HCEC 1CT (cell line): ENCODE measurements around the gene LATS1.

ENCODE experiments used
- DNase-seq: peaks from one replicate; pipeline ENCODE4 v3.0.0-alpha.2; 2017

The LATS1 gene

DNA sequence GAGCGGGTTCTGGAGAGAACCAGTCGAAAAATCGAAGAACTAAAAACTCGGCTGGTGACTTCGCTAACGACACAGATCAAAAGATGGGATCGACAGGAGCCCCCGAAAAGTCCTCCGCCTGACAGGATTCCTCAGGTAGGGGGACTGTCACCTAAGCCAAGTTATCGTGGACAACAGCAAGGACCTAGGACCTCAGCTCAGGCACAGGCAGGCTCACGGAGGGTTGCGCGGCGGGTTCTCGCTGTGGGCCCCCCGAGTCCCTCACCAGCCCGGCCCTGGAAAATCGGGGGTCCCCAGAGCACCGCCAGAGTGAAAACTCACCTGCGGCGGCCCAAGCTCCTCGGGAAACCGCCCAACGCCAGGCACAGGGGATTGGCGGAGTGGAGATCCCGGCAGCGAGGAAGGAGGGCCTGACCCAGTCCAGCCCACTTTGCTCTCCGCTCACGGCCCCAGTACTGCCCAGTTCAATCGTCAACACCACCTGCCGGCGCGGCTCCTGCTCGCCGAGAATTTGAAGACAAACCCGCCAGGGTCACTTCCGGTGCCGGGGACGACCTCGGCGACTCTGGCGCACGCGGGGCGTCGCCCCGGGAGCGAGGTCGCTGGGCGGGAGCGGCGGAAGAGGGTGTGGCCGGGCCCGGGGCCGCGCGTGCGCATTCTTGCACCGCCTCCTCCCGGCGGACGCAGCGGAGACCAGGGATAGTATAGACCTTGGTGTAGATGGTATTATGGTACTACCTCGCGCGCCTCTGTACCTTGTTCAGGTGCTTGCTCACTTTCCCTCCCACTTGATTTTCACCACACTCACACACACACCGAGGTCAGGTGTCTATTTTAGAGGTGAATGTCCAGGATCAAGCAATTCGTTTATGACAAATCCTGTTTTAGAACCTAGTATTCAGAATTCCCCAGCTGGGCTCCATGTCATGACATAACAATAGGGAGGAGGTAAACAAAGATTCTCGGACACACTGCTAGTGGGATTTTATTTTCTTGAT, 69.5 kb downstream of the LATS1 start, which contains the start of gene KATNA1:
Gene KATNA1, minus strand, starts transcription at position 567 of the 998 bp plus-strand sequence. CDS start 10,167 bp downstream, outside the sequence.
- peak; percentile 75 for DNase-seq

DNA sequence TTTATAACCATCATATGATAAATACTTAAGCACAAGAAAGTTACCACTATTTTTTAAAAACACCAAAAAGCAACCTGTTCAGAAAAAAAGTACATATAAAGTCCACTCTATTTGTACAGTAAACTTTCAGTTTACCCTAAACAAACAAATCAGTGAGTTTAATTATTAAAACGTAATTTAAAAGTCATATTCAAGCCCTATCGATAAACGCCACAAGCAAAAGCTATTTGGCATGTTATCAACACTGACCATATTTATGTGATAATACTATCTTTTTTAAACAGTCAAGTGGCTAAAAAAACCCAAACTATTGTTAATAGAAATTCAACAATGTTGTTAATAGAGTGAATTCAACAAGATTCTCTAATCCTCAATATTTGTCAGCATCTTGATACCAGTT, 71.3 kb downstream of the LATS1 start:
- no peak for DNase-seq

DNA sequence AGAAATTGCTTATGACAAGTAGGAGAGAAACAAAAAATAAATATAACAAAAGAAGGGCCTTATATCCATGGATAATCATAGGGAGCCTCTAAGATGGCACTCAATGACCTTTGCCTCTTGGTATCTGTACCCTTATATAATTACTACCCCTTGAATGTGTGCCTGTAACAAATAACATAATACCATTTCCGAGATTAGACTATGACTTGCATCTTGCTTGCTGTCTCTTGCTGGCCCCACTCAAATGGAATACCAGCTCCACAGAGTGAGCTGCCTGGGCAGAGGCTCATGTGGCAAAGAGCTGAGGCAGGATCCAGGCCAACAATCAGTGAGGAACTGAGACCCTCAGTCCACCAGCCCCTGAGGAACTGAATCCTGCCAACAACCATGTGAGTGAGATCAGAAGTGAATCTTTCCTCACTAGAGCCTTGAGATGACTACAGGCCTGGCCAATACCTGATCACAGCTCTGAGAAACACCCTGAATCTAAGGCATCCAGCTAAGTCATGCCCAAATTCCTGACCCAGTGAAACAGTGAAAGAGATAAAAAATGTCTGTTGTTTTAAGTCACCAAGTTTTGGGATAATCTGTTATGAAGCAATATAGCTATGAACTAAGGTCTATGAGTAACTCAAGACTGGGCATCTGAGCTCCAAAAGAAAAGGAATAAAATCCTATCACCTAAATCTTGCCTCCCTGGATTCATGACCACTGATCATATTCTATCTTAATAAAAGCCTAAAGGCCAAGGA, 74.9 kb downstream of the LATS1 start:
- peak; percentile 7 for DNase-seq

DNA sequence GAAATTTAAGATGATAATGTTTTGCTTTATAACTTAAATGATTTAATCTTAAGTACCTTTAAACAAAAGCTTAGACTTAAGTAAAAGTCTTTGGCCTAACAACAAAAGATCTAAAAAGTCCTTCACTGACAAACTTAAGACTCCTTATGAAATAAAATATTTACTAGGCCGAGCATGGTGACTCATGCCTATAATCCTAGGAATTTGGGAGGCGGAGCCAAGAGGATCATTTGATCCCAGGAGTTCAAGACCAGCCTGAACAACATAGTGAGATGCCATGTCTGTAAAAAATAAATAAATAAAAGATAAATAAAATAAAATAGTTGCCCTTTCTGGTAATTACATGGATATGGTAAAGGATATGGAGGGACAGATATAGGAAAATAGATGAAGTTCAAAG, 81.8 kb downstream of the LATS1 start:
- DNase-seq: peak; percentile 66

DNA sequence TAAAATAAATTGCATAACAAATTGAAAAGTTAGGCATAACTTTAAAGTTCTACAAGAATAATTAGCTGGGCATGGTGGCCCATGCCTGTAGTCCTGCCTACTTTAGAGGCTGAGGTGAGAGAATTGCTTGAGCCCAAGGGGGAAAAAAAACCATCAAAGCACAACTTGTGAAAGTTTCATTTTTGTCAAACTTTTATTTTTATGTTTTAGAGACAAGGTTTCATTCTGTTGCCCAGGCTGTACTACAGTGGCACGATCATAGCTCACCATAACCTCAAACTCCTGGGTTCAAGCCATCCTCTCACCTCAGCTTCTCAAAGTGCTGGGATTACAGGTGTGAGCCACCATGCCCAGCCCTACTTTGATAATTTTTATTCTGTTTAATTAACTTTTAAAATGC, 83.6 kb downstream of the LATS1 start:
- no peak for DNase-seq

DNA sequence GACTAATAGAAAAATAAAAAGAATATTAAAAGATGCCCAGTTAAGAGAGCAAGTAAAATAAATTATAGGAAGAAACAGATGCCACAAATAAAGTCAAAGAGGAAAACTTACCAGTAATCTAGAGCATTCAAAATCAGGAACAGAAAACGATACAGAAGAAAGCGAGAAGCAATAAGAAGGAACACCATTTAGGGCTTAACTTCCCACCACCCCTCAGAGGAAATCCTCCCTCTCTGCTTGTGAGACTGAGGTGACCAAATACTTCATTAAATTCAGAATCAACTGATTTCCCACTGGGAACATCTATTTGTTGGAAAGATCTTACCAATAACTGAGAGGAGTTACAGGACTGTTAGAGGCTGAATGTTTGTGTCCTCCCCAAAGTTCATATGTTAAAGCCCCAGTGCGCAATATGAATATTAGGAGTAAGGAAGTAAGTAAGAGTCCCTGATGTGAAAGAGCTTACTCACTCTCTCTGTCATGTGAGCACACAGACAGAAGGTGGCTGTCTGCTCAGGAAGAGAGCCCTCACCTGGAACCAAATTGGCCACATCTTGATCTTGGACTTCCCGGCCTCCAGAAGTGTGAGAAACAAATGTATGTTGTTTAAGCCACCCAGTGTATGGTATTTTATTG, 88.9 kb downstream of the LATS1 start:
- DNase-seq: no peak

DNA sequence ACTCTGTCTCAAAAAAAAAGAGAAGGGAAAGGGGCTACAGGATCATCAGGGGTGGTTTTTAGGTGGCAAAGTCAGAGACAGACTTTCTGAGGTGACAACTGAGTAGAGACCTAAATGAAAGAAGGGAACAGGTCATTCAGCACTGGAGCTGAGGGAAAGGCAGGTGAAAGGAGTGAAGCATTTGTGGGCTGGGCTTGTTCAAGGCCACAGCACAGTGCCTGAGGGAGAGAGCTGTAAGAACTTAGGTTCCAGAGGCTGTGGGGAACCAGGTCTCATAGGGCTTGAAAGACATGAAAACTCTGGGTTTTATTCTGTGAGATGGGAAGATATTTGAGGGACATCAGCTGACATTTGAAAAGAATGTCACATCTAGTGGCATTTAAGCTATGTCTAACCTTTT, 90.2 kb downstream of the LATS1 start:
- DNase-seq: no peak

DNA sequence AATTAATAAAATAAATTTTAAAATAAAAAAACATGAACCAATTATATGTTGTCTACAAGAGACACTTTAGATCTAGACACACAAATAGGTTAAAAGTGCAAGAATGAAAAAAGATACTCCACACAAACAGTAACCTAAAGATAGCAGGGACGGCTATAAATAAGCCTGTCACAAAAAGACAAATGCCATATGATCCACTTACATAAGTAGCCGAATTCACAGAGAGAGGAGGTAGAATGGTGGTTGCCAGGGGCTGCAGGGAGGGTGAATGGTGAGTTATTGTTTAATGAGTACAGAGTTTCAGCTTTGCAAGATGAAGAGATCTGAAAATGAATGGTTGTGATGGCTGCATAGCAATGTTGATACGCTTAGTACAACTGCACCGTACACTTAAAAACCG, 102.1 kb downstream of the LATS1 start:
- no peak for DNase-seq

DNA sequence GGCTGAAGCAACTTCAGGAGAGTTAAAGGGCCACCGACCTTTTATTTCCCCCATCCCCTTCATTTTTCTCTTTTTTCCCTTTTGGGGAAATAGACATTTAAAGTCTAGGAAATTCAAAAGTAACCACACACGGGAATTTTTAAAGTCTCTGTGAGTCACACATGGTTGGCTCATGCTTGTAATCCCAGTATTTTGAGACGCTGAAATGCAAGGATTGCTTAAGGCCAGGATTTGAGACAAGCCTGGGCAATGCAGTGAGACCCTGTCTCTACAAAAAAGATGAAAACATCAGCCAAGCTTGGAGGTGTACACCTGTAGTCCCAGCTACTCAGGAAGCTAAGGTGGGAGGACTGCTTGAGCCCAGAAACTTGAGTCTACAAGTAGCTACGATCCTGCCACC, 103.6 kb downstream of the LATS1 start:
- DNase-seq: peak; percentile 15

DNA sequence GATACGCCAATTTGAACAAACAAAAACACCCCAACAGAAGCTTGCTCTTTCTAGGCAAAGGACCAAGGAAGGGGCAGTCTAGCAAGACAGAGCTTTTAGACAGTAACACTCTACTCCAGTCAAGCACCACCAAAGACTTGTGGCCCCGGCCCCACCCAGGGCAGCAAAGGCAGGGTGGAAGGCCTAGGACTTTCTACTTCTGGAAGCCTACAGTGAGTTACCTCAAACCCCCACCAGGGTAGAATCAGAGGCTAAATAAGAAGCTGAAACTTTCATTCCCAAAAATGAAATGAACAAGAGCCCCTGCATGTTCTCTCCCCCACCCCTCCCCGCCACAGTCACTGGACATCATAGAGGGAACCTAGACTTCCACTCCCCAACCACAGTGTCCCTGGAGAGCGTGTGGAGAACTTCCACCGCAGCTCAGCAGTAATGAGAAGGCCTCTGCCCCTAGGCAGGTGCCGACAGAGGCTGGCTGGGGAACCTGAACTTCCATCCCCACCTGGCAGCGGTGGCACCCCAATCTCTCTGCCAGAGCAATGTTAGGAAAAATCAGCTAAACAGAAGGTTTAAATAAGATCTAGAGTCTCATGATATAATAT, 109.4 kb downstream of the LATS1 start:
- DNase-seq: no peak
